Activated T-helper 17 cell treated with anti-CD3 and anti-CD28 coated beads, Interleukin-2, amount 50 U/mL, for 72 hours (primary cell): ENCODE results near the gene TP53INP2. TPM values are rescaled to one million over a fixed set of nuclear protein-coding genes. Genes with fewer than 3 reads are reported as not detected.
"Not testable (repeated sequence)": the region's sequence is repeated elsewhere in the genome, so short reads cannot be mapped to it uniquely, and the experiment has no call there.

Source experiments
- ATAC-seq: fragments of 150-1000 bp; cut with Tn5 transposase; replicated peaks from 2 replicates; pipeline ENCODE4 v1.10.0; 2021; ENCODE audit warnings: mild to moderate bottlenecking, moderate library complexity
- H3K27ac Mint-ChIP-seq: one replicate; pipeline ENCODE4 v1.8.0; 2022; ENCODE audit warnings: mixed read lengths
- H3K27me3 Mint-ChIP-seq: one replicate; pipeline ENCODE4 v1.8.0; 2022; ENCODE audit warnings: mixed read lengths
- H3K36me3 Mint-ChIP-seq: one replicate; pipeline ENCODE4 v1.8.0; 2022; ENCODE audit warnings: low read depth, mild to moderate bottlenecking, mixed read lengths
- H3K4me1 Mint-ChIP-seq: one replicate; pipeline ENCODE4 v1.8.0; 2022; ENCODE audit warnings: mixed read lengths
- H3K4me3 Mint-ChIP-seq: one replicate; pipeline ENCODE4 v1.8.0; 2022; ENCODE audit warnings: mild to moderate bottlenecking, mixed read lengths
- H3K9me3 Mint-ChIP-seq: one replicate; pipeline ENCODE4 v1.8.0; 2022; ENCODE audit warnings: mixed read lengths
- total RNA-seq, 2 donors: library from RNA; stranded (reverse); gene quantifications; one replicate each; pipeline ENCODE4 v1.2.3, GENCODE V29; 2022

Gene TP53INP2
- total RNA-seq, 2 donors from 2014 or later, result 4.1 to 9.2 TPM

- peak overlapping the region; percentile 86 for H3K27ac Mint-ChIP-seq
- no peaks in the 10 kb centered on the region for H3K27me3 Mint-ChIP-seq
- H3K4me1 Mint-ChIP-seq, result peaks cover 21% of the 10 kb centered on the region
Observed at GRCh38 chr20:34710568-34710839, 6.4 kb downstream of the TP53INP2 start.

DNA sequence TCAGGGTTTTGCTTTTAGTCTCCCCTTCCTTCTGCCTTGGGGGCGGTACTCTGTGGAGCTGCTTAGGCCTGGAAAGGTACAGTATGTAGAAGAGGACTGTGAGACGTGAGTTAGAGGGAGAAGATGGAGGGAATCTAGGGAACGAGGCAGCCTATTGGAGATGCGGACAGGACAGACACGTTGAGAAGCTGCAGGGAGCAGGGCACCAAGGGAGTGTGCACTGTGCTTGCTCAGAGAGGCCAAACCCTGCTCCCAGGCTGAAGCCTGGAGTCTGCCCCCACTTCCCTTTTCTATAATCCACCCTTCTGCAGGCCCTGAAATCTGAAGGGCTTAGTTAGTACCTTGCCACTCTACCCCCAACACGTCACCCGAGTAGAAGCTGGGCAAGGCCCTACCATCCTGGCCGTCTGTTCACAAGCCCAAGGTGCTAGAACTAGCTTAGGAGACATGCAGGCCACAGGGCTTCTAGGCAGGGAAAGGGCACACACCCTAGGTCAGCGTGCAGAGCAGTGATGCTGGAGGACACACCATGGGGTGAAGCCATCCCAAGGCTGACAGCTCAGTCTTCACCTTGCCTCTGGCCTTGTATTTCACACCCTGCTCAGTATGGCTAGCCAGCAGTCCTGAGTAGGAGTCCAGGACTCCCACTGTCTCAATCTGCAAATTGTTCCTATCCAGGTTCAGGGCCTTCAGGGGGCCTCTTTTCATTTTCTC is 6.9 kb downstream of the TP53INP2 start:
- Mint-ChIP-seq H3K4me3 (peak overlapping the region; percentile 84), H3K27ac (peak overlapping the region; percentile 86), H3K27me3 (no peaks in the 10 kb centered on the region), H3K9me3 (no peaks in the 10 kb centered on the region), H3K36me3 (peaks cover 44% of the 10 kb centered on the region), H3K4me1 (peaks cover 21% of the 10 kb centered on the region)
- no peak for ATAC-seq

More at GRCh38 chr20:34710568-34710839, 6.4 kb downstream of the TP53INP2 start:
- H3K9me3 Mint-ChIP-seq, result no peaks in the 10 kb centered on the region
- H3K36me3 Mint-ChIP-seq, result peaks cover 40% of the 10 kb centered on the region
- ATAC-seq, result no peak
- H3K4me3 Mint-ChIP-seq, result peak overlapping the region; percentile 84

DNA sequence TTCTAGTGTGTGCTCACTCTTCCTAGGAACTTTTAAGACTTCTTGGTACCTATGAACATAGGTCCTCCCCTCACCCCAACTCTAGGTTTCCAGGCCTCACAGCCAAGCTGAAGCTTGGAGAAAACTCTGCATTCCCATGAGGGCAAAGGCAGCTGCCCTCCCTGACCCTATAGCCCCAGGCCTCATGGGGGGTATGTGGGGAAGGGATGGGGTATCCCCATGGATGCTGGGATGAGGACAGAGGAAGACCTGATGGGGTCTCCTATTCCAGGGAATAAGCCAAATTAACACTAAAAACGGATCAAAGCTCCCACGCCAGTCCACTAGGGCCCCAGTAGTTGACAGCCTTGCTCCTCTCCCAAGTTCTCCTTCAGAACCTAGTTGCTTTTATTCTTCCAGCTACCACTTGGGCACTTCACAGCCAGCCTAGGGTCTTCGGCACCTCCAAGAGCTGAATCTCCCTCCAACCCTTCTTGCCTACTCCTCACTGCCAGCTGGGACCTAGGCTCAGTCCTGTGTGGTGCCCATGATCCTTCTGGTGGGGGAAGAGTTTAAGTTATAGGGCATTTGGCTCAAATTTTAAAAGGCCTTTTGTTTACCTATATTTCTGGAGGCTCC is 7.8 kb downstream of the TP53INP2 start:
- no peaks in the 10 kb centered on the region for H3K27me3 Mint-ChIP-seq
- no peak overlapping the region for H3K4me3 Mint-ChIP-seq
- peaks cover 46% of the 10 kb centered on the region for H3K36me3 Mint-ChIP-seq
- H3K4me1 Mint-ChIP-seq, result peaks cover 21% of the 10 kb centered on the region
- H3K9me3 Mint-ChIP-seq, result no peaks in the 10 kb centered on the region
- H3K27ac Mint-ChIP-seq, result no peak overlapping the region
- ATAC-seq, result no peak

DNA sequence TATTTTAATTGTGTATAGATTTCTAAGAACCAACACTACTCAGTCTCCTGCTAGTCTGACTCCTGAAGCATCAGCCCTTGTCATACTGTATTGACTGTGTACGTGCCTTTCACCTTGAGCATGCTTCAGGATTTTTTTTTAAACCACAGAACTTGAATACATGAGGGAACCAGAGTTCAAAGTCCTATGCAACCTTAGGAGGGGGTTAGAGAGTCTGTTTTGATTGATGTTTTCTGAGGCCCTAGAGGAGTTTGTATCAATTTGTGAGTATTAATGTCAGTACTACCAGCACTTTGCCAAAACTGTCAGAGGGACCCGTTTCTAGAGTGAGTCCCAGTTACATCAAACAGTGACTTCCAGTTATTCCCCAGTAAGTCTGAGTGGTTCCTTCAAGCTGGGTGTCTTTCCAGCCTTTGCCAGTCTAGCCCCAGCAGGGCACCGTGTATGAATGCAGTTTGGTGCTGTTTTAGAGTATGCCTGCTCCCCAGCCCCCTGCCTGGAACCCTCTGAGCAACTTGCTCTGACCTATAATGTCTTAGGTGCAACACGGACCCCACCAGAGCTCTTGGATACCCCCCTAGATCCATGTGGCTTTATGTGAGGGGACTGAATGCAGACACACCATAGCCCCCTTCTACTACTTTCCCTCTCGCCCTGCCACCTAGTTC is 8.5 kb downstream of the TP53INP2 start:
- no peak for ATAC-seq
- no peak overlapping the region for H3K4me3 Mint-ChIP-seq
- H3K36me3 Mint-ChIP-seq, result peaks cover 53% of the 10 kb centered on the region
- H3K9me3 Mint-ChIP-seq, result no peaks in the 10 kb centered on the region
- no peaks in the 10 kb centered on the region for H3K27me3 Mint-ChIP-seq
- peaks cover 21% of the 10 kb centered on the region for H3K4me1 Mint-ChIP-seq
- no peak overlapping the region for H3K27ac Mint-ChIP-seq

- Mint-ChIP-seq H3K27me3 (no peaks in the 10 kb centered on the region), H3K4me1 (peaks cover 19% of the 10 kb centered on the region), H3K27ac (peak overlapping the region; percentile 46)
Observed at GRCh38 chr20:34713194-34713943, 9.2 kb downstream of the TP53INP2 start.

GRCh38 chr20:34713944-34714515 is 9.9 kb downstream of the TP53INP2 start:
- peaks cover 16% of the 10 kb centered on the region for H3K4me1 Mint-ChIP-seq
- H3K27ac Mint-ChIP-seq, result peak overlapping the region; percentile 46
- ATAC-seq, H3K4me3 Mint-ChIP-seq, H3K9me3 Mint-ChIP-seq, H3K27me3 Mint-ChIP-seq: not testable (repeated sequence)
- peaks cover 67% of the 10 kb centered on the region for H3K36me3 Mint-ChIP-seq

More at GRCh38 chr20:34713194-34713943, 9.2 kb downstream of the TP53INP2 start:
- Mint-ChIP-seq H3K9me3 (no peaks in the 10 kb centered on the region), H3K36me3 (peaks cover 61% of the 10 kb centered on the region), H3K4me3 (no peak overlapping the region)
- peak; percentile 20 for ATAC-seq

DNA sequence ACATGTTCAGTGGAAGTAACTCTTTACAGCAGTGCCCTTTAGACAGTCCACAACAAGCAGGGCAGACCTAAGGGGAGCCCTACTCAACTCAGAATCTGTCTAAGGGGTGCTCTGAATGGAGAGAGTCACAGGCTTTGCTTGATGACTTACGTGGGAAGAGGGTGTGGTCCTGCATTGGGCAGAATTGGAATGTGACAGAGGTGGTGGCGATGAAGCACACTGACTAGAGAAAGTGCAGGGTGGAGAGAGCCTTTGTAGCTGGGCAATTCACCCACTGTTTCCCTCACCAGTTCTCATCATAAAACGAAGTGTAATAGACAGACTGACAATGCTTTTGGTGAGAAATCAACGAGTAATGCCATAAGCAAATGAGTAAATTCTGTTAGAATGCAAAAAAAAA is 11.2 kb downstream of the TP53INP2 start:
- Mint-ChIP-seq H3K4me3 (no peak overlapping the region), H3K27me3 (no peaks in the 10 kb centered on the region), H3K36me3 (peaks cover 77% of the 10 kb centered on the region), H3K9me3 (no peaks in the 10 kb centered on the region), H3K4me1 (peaks cover 12% of the 10 kb centered on the region), H3K27ac (peak overlapping the region; percentile 58)
- no peak for ATAC-seq

GRCh38 chr20:34716921-34717229 is 12.7 kb downstream of the TP53INP2 start:
- no peak for ATAC-seq
- no peaks in the 10 kb centered on the region for H3K9me3 Mint-ChIP-seq
- H3K4me1 Mint-ChIP-seq, result peaks cover 8% of the 10 kb centered on the region
- H3K27me3 Mint-ChIP-seq, result no peaks in the 10 kb centered on the region
- H3K27ac Mint-ChIP-seq, result peak overlapping the region; percentile 84
- H3K4me3 Mint-ChIP-seq, result no peak overlapping the region
- H3K36me3 Mint-ChIP-seq, result peaks cover 83% of the 10 kb centered on the region

DNA sequence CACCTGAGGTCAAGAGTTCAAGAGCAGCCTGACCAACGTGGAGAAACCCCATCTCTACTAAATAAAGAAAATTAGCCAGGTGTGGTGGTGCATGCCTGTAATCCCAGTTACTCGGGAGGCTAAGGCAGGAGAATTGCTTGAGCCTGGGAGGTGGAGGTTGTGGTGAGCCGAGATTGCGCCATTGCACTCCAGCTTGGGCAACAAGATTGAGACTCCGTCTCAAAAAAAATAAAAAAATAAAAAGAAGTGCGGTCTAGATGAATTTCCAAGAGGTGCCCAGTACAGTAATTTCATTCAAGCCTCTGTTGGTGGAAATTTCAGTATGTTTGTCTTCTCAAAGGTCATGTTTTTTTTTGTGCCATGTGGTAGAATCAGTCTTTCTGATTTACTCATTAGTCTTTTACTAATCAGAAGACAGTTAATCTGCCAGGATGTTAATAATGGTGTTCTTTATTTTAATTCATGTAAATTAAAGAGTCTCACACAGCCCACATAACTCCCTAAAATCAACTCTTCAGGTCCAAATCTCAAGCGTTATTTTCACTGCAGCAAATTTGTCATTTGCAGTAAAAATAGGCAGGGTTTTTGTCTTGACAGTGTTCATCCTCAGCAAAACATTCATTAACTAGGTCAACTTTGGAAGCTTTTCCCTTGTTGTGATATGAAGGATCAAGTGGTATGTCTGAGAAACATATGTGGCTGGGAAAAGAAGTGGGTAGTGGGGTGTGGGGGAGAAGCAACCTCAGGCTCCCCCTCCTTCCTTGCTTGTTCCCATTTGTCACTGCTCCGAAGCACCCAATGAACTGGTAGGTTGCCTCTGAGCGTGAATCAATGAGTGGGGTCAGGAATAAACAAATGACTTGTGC is 13.3 kb downstream of the TP53INP2 start:
- Mint-ChIP-seq H3K27me3 (no peaks in the 10 kb centered on the region), H3K4me1 (peaks cover 8% of the 10 kb centered on the region), H3K4me3 (peak overlapping the region; percentile 20), H3K36me3 (peaks cover 79% of the 10 kb centered on the region), H3K27ac (peak overlapping the region; percentile 84), H3K9me3 (no peaks in the 10 kb centered on the region)
- peak; percentile 37 for ATAC-seq

- H3K4me1 Mint-ChIP-seq, H3K27me3 Mint-ChIP-seq, H3K9me3 Mint-ChIP-seq: not testable (repeated sequence)
- Mint-ChIP-seq H3K4me3 (peak overlapping the region; percentile 41), H3K36me3 (peaks cover 82% of the 10 kb centered on the region), H3K27ac (peak overlapping the region; percentile 85)
- peak; percentile 77 for ATAC-seq
Observed at GRCh38 chr20:34719242-34720017, 15.3 kb downstream of the TP53INP2 start.

- no peak for ATAC-seq
- Mint-ChIP-seq H3K27ac (peak overlapping the region; percentile 85), H3K36me3 (peaks cover 82% of the 10 kb centered on the region), H3K27me3 (no peaks in the 10 kb centered on the region), H3K9me3 (no peaks in the 10 kb centered on the region), H3K4me3 (peak overlapping the region; percentile 41), H3K4me1 (peaks cover 5% of the 10 kb centered on the region)
Observed at GRCh38 chr20:34720266-34720665, 16.1 kb downstream of the TP53INP2 start.

DNA sequence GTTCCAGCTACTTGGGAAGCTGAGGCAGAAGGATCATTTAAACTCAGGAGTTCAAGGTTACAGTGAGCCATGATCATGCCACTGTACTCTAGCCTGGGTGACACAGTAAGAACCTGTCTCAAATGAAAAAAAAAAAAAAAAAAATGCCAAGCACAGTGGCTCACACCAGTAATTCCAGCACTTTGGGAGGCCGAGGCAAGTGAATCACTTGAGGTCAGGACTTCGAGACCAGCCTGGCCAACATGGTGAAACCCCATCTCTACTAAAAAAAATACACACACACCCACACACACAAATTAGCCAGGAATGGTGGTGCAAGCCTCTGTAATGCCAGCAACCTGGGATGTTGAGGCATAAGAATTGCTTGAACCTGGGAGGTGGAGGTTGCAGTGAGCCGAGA is 18.4 kb downstream of the TP53INP2 start:
- H3K27ac Mint-ChIP-seq, result peak overlapping the region; percentile 47
- not testable (repeated sequence) for H3K27me3 Mint-ChIP-seq, H3K4me1 Mint-ChIP-seq

GRCh38 chr20:34724172-34724571 is 20.0 kb downstream of the TP53INP2 start:
- peaks cover 82% of the 10 kb centered on the region for H3K36me3 Mint-ChIP-seq
- no peak for ATAC-seq
- no peaks in the 10 kb centered on the region for H3K27me3 Mint-ChIP-seq
- H3K27ac Mint-ChIP-seq, result no peak overlapping the region
- no peak overlapping the region for H3K4me3 Mint-ChIP-seq
- H3K9me3 Mint-ChIP-seq, result no peaks in the 10 kb centered on the region
- peaks cover 5% of the 10 kb centered on the region for H3K4me1 Mint-ChIP-seq

More for the DNA sequence above, 18.4 kb downstream of the TP53INP2 start:
- not testable (repeated sequence) for H3K4me3 Mint-ChIP-seq, H3K9me3 Mint-ChIP-seq
- H3K36me3 Mint-ChIP-seq, result peaks cover 90% of the 10 kb centered on the region
- ATAC-seq, result peak; percentile 57
